HepG2 (cell line): Measurements from ENCODE around the gene SINHCAF.

Source experiments
- CREM ChIP-seq, 2 experiments: sonication (generic) in 1 of 2; formaldehyde crosslinking in 1 of 2; IDR thresholded peaks; 2 replicates each; pipeline versions ENCODE4 v1.4.0 to v1.6.1; 2016 to 2020; ENCODE audit warnings: antibody characterized with exemption in 1 of 2, mild to moderate bottlenecking in 1 of 2, missing genetic modification reagents in 1 of 2
- CTCF ChIP-seq: sonication (generic); formaldehyde crosslinking; IDR thresholded peaks from 2 replicates; pipeline ENCODE4 v1.5.0; 2020; ENCODE audit warnings: mild to moderate bottlenecking, missing genetic modification reagents, moderate library complexity
- JARID2 ChIP-seq: sonication (generic); formaldehyde crosslinking; IDR thresholded peaks from 2 replicates; pipeline ENCODE4 v1.8.1; 2023; ENCODE audit warnings: missing genetic modification reagents, inconsistent platforms; ENCODE audit not compliant: insufficient replicate concordance
- JUND ChIP-seq: sonication (generic); formaldehyde crosslinking; IDR thresholded peaks from 2 replicates; pipeline ENCODE4 v1.8.0; 2022; ENCODE audit warnings: mild to moderate bottlenecking, missing genetic modification reagents
- MNT ChIP-seq: fragments of 450-650 bp; IDR thresholded peaks from 2 replicates; pipeline ENCODE4 v1.6.1; 2016
- MTA3 ChIP-seq: sonication (generic); formaldehyde crosslinking; IDR thresholded peaks from 2 replicates; pipeline ENCODE4 v1.4.0; 2020; ENCODE audit warnings: missing genetic modification reagents
- MXI1 ChIP-seq: IDR thresholded peaks from 3 replicates; pipeline ENCODE4 v1.6.1; 2012; ENCODE audit warnings: low read depth, low read length, inconsistent platforms, borderline replicate concordance
- POLR2A ChIP-seq, 2 experiments: IDR thresholded peaks; 2 replicates each; pipeline ENCODE4 v1.6.1; 2011; ENCODE audit warnings: low read depth in 2 of 2, low read length in 2 of 2, mild to moderate bottlenecking in 1 of 2, moderate library complexity in 1 of 2; ENCODE audit not compliant: insufficient read depth in 1 of 2
- REST ChIP-seq, 2 experiments: IDR thresholded peaks; 2 replicates each; pipeline ENCODE4 v1.6.1; 2011 to 2012; ENCODE audit warnings: low read length in 2 of 2, borderline replicate concordance in 1 of 2, low read depth in 1 of 2, mild to moderate bottlenecking in 1 of 2, moderate library complexity in 1 of 2
- SMC3 ChIP-seq: IDR thresholded peaks from 2 replicates; pipeline ENCODE4 v1.6.1; 2011; ENCODE audit warnings: low read length, improper control_type of control experiment
- SOX13 ChIP-seq, 3 experiments: fragments of 450-650 bp in 1 of 3; sonication (generic) in 1 of 3; formaldehyde crosslinking in 1 of 3; IDR thresholded peaks in 2 of 3; conservative IDR thresholded peaks in 1 of 3; 2 replicates each; pipeline versions ENCODE4 v1.5.0 to v1.6.1; 2016 to 2020; ENCODE audit warnings: antibody characterized with exemption in 1 of 3, mild to moderate bottlenecking in 1 of 3, missing compliant biosample characterization in 1 of 3, missing genetic modification reagents in 1 of 3, moderate library complexity in 1 of 3
- ZNF24 ChIP-seq: fragments of 450-650 bp; IDR thresholded peaks from 2 replicates; pipeline ENCODE4 v1.6.1; 2017; ENCODE audit warnings: antibody characterized with exemption, mild to moderate bottlenecking
- ZNF792 ChIP-seq: IDR thresholded peaks from 2 replicates; pipeline ENCODE4 v1.6.1; 2016
- ZZZ3 ChIP-seq: sonication (generic); formaldehyde crosslinking; IDR thresholded peaks from 2 replicates; pipeline ENCODE4 v1.4.0; 2020; ENCODE audit warnings: missing genetic modification reagents, mild to moderate bottlenecking, borderline replicate concordance

GRCh38 chr12:31317471-31318395, 8.2 kb downstream of the SINHCAF start:
- TF ChIP-seq REST (IDR thresholded peaks at IDR 0.05; ENCODE audit: borderline replicate concordance in 1 of 2, low read depth in 1 of 2, low read length in 2 of 2) (no peak), JUND (no peak), POLR2A (IDR thresholded peaks at IDR 0.05; ENCODE audit: insufficient read depth in 1 of 2, low read depth in 2 of 2, low read length in 2 of 2) (no peak), MXI1 (no peak), MNT (no peak), CTCF (no peak), ZNF792 (CRISPR knock-in tag) (no peak), SMC3 (no peak), CREM (IDR thresholded peaks at IDR 0.05) (no peak), CREM (CRISPR knock-in tag; IDR thresholded peaks at IDR 0.05) (no peak), SOX13 (IDR thresholded peaks at IDR 0.05) (no peak), SOX13 (CRISPR knock-in tag; conservative IDR thresholded peaks at IDR 0.05 in 1 of 2, IDR thresholded peaks at IDR 0.05 in 1 of 2) (no peak), JARID2 (no peak), ZZZ3 (CRISPR knock-in tag) (no peak), ZNF24 (no peak), MTA3 (CRISPR knock-in tag) (no peak)
